Measurements from ENCODE around the gene RAD51B. TPM values are rescaled to one million over a fixed set of nuclear protein-coding genes. Genes with fewer than 3 reads are reported as not detected.

Gene RAD51B
- total RNA-seq, 4 donors from 2014 or later: 5.0 to 31.8 (median 20.6) TPM

DNA sequence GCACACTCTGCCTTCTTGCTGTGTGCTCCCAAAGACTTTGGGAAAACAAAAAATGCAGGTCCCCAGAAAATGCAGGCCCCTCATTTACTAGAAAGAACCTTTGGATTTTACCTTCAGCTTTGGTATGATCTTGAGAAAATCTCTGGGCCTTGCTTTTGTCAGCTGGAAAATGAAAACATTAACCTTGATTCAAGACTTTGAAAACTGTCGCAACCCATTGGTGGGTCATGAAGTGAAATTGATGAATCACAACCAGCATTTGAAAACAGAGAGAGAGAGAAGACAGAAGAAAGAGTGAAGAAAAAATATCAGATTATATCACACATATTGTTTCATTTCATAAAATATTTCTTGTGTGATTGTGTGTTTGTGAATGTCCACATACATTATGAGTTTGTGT is 650.8 kb downstream of the RAD51B start:
- in situ Hi-C loops (cut with MboI; ENCODE audit: low pct_ligation_motif_present in 1 of 4, low pct_unique_long_range_greater_than_20kb in 1 of 4, low sequenced_read_pairs in 3 of 4): no loop called here

DNA sequence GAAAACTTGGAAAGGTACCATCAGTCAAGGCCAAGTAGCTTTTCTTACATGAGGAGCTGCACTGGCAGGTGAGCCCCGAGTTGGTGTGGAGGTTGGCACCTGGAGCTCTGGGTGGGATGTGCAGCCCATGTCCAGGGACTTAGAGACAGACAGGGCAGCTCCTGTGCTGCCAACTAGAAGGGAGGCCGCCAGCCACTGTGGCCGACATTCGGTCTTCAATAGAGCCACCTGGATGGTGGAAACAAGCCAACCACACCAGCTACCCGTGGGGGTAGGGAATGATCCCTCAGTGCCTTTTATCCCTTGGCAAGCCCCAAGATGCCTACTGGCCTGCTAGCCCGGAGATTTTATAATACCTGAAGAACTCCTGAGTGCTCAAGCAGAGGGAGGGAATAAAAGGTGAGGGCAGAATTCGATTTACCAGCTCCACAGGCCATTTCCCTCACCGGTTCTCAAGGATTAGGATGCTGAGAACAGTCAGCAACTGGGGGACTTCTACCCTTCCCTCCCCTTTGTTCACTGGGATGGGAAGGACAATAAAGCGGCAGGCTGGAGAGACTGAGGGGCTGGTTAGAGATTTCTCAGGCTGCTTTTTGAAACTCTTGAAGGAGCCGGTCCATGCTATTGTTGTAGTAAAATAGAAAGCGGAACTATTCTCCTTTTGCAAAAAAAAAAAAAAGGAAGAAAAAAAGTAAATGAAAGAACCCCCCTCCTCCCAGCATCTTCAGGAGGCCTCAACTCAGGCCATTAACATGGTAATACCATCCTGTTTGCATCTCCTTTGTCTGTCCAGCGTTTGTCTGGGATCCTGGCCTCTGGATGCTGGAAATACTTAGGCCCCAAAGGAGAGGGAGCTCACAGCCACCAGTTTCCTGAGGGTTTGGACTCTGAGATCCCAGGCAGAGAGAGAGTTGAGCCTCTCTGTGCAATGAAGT is 651.7 kb downstream of the RAD51B start:
- Histone ChIP-seq H3K36me3 (no peaks in the 10 kb centered on the region), H3K9me3 (no peaks in the 10 kb centered on the region), H3K27ac (peak overlapping the region in 1 of 4 donors; percentile 30), H3K27me3 (no peaks in the 10 kb centered on the region), H3K4me3 (no peak overlapping the region), H3K4me1 (peaks cover 0 to 7% (median 0%) of the 10 kb centered on the region in 4 donors)
- in situ Hi-C loops (cut with MboI; ENCODE audit: low pct_ligation_motif_present in 1 of 4, low pct_unique_long_range_greater_than_20kb in 1 of 4, low sequenced_read_pairs in 3 of 4): no loop called here
- DNase-seq: no peak
- 60 to 86% methylated on average over 5 to 12 of the region's 12 CpGs for WGBS, 2 donors (ENCODE audit: low coverage in 1 of 2)
- intact Hi-C loops (cut with DNase I; ENCODE audit: low total_unique reads): no loop called here
- TF ChIP-seq POLR2AphosphoS5 (IDR thresholded peaks at IDR 0.05) (no peak), POLR2A (IDR thresholded peaks at IDR 0.05) (no peak), EP300 (IDR thresholded peaks at IDR 0.05; ENCODE audit: low read depth) (no peak)
- TF ChIP-seq, protein P1, sequence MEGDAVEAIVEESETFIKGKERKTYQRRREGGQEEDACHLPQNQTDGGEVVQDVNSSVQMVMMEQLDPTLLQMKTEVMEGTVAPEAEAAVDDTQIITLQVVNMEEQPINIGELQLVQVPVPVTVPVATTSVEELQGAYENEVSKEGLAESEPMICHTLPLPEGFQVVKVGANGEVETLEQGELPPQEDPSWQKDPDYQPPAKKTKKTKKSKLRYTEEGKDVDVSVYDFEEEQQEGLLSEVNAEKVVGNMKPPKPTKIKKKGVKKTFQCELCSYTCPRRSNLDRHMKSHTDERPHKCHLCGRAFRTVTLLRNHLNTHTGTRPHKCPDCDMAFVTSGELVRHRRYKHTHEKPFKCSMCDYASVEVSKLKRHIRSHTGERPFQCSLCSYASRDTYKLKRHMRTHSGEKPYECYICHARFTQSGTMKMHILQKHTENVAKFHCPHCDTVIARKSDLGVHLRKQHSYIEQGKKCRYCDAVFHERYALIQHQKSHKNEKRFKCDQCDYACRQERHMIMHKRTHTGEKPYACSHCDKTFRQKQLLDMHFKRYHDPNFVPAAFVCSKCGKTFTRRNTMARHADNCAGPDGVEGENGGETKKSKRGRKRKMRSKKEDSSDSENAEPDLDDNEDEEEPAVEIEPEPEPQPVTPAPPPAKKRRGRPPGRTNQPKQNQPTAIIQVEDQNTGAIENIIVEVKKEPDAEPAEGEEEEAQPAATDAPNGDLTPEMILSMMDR (IDR thresholded peaks at IDR 0.05): no peak

More for the DNA sequence above, 650.8 kb downstream of the RAD51B start:
- intact Hi-C loops (cut with DNase I; ENCODE audit: low total_unique reads): no loop called here
- DNase-seq: no peak
- no peak overlapping the region for H3K27ac ChIP-seq
- WGBS, 2 donors (ENCODE audit: low coverage in 1 of 2): 97 to 100% methylated on average over 1 of the region's 1 CpG
- no peaks in the 10 kb centered on the region for H3K36me3 ChIP-seq
- no peak overlapping the region for H3K4me3 ChIP-seq
- no peaks in the 10 kb centered on the region for H3K9me3 ChIP-seq
- H3K27me3 ChIP-seq: no peaks in the 10 kb centered on the region
- peaks cover 0 to 8% (median 0%) of the 10 kb centered on the region in 4 donors for H3K4me1 ChIP-seq
- TF ChIP-seq, protein P1 (IDR thresholded peaks at IDR 0.05): no peak
- no peak for TF ChIP-seq POLR2A (IDR thresholded peaks at IDR 0.05)
- no peak for TF ChIP-seq EP300 (IDR thresholded peaks at IDR 0.05; ENCODE audit: low read depth)
- TF ChIP-seq POLR2AphosphoS5 (IDR thresholded peaks at IDR 0.05): no peak

DNA sequence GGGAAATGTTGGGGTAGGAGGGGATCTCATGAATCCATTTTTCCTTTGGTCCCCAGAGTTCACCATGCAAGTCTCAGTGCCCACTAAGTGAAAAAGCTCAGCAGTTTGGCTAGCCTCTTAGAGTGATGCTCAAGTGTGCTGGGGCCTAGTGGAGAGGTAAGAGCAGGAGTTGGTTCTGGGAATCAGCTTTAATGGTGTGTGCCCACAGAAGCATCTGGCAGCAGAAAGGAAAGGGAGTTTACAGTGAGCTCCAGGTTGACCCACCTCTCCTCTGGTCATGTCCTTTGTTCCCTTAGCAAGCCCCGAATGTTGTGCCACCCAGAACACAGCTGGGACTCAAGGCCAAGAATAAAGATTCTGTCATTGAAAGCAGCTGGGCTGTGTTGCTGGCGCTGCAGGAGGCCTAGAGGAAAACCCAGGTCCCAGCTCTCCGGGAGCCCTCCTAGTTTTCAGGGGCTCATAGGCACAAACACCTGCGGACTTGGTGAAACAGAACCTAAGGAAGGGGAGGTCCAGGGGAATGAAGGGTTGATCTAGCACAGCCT is 652.5 kb downstream of the RAD51B start:
- 96% methylated on average over 4 of the region's 4 CpGs; no CpG with 5 or more reads in 1 of the 2 donors for WGBS, 2 donors (ENCODE audit: low coverage in 1 of 2)
- no peak for DNase-seq
- peaks cover 0 to 4% (median 0%) of the 10 kb centered on the region in 4 donors for H3K4me1 ChIP-seq
- H3K27ac ChIP-seq: no peak overlapping the region
- H3K9me3 ChIP-seq: no peaks in the 10 kb centered on the region
- H3K36me3 ChIP-seq: no peaks in the 10 kb centered on the region
- H3K4me3 ChIP-seq: no peak overlapping the region
- H3K27me3 ChIP-seq: no peaks in the 10 kb centered on the region
- intact Hi-C loops (cut with DNase I; ENCODE audit: low total_unique reads): no loop called here
- in situ Hi-C loops (cut with MboI; ENCODE audit: low pct_ligation_motif_present in 1 of 4, low pct_unique_long_range_greater_than_20kb in 1 of 4, low sequenced_read_pairs in 3 of 4): no loop called here
- TF ChIP-seq POLR2AphosphoS5 (IDR thresholded peaks at IDR 0.05): no peak
- TF ChIP-seq POLR2A (IDR thresholded peaks at IDR 0.05): no peak
- TF ChIP-seq, protein P1 (IDR thresholded peaks at IDR 0.05): no peak
- no peak for TF ChIP-seq EP300 (IDR thresholded peaks at IDR 0.05; ENCODE audit: low read depth)

DNA sequence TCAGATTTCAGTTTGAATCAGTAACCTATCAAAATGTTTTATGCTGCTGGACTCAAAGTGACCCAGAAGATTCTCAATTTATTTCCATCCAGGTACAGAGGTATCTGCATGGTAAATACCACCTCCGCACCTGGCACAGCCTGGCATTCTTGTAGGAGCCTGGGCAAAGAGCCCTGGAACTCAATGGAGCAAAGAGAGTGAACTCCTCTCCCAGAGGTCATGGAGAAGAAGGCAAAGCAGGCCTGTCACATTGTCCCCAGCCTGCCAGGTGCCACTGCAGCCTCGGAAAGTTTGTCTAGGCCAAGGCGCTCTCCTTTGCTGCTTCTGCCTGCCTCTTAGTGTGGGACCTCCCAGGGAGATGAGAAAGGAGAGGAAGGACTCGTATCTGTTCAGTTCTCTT is 653.5 kb downstream of the RAD51B start:
- no peaks in the 10 kb centered on the region for H3K27me3 ChIP-seq
- no peak overlapping the region for H3K27ac ChIP-seq
- peaks cover 0 to 8% (median 0%) of the 10 kb centered on the region in 4 donors for H3K4me1 ChIP-seq
- no peak overlapping the region for H3K4me3 ChIP-seq
- TF ChIP-seq POLR2AphosphoS5 (IDR thresholded peaks at IDR 0.05) (no peak), POLR2A (IDR thresholded peaks at IDR 0.05) (no peak), EP300 (IDR thresholded peaks at IDR 0.05; ENCODE audit: low read depth) (no peak)
- TF ChIP-seq, protein P1 (IDR thresholded peaks at IDR 0.05): no peak
- no peaks in the 10 kb centered on the region for H3K9me3 ChIP-seq
- no peaks in the 10 kb centered on the region for H3K36me3 ChIP-seq
- DNase-seq: no peak
- 83 to 90% methylated on average over 2 to 4 of the region's 4 CpGs for WGBS, 2 donors (ENCODE audit: low coverage in 1 of 2)
- in situ Hi-C loops (cut with MboI; ENCODE audit: low pct_ligation_motif_present in 1 of 4, low pct_unique_long_range_greater_than_20kb in 1 of 4, low sequenced_read_pairs in 3 of 4) (no loop called here), intact Hi-C loops (cut with DNase I; ENCODE audit: low total_unique reads) (no loop called here)
